Thyroid gland (tissue), 4 donors: ENCODE data around the gene ZFAND3. TPM values are rescaled to one million over a fixed set of nuclear protein-coding genes. Genes with fewer than 3 reads are reported as not detected.

Experiments
- DNase-seq, 2 donors: peaks; one replicate each; pipeline ENCODE4 v3.0.0-alpha.2; 2019
- H3K27ac ChIP-seq, 3 donors: fragments of 200-600 bp; sonication (generic); 1 replicate in 2 of 3; 2 replicates in 1 of 3; pipeline ENCODE4 v1.5.1; 2016 to 2019; ENCODE audit warnings: mild to moderate bottlenecking in 1 of 3, moderate library complexity in 1 of 3
- H3K27me3 ChIP-seq: fragments of 200-600 bp; sonication (generic); one replicate; pipeline ENCODE4 v1.5.1; 2019
- H3K36me3 ChIP-seq, 2 donors: fragments of 200-600 bp; sonication (generic); one replicate each; pipeline ENCODE4 v1.5.1; 2016 to 2019
- H3K4me1 ChIP-seq, 2 donors: fragments of 200-600 bp; sonication (generic); one replicate each; pipeline ENCODE4 v1.5.1; 2017 to 2019
- H3K4me3 ChIP-seq, 3 donors: fragments of 200-600 bp; sonication (generic); replicated peaks in 1 of 3; 1 replicate in 2 of 3; 2 replicates in 1 of 3; pipeline ENCODE4 v1.5.1; 2016; ENCODE audit warnings: mild to moderate bottlenecking in 1 of 3
- H3K9me3 ChIP-seq: fragments of 200-600 bp; sonication (generic); one replicate; pipeline ENCODE4 v1.5.1; 2017
- POLR2A ChIP-seq, 2 donors: fragments of 450-650 bp; IDR thresholded peaks; one replicate each; pipeline ENCODE4 v1.6.1; 2017; ENCODE audit warnings: antibody characterized with exemption in 2 of 2, mild to moderate bottlenecking in 2 of 2, moderate library complexity in 1 of 2
- WGBS, 2 donors: methylation state at CpG; one replicate each; pipeline ENCODE4 v1.1.5; 2017; 5-methylcytosine and 5-hydroxymethylcytosine counted together
- intact Hi-C: fragments of 100-400 bp; cut with DNase I; formaldehyde crosslinking; loops from one replicate; pipeline ENCODE4 v1.15.1; 2023
- total RNA-seq, 4 donors: library from RNA; depleted of rRNA; stranded (reverse); fragments of >200 nt; gene quantifications; one replicate each; pipeline ENCODE4 v1.2.3, GENCODE V29; 2016
- TF ChIP-seq, protein P1 (sequence below), 6 experiments: fragments of 200-600 bp in 3 of 6; fragments of 450-650 bp in 3 of 6; sonication (generic) in 3 of 6; IDR thresholded peaks; one replicate each; pipeline ENCODE4 v1.5.1; 2016 to 2019; ENCODE audit warnings: antibody characterized with exemption in 6 of 6, mild to moderate bottlenecking in 2 of 6, inconsistent platforms in 1 of 6, moderate library complexity in 1 of 6

ZFAND3 gene
- total RNA-seq, 4 donors from 2014 or later, result 41.3 to 57.7 (median 55.9) TPM

DNA sequence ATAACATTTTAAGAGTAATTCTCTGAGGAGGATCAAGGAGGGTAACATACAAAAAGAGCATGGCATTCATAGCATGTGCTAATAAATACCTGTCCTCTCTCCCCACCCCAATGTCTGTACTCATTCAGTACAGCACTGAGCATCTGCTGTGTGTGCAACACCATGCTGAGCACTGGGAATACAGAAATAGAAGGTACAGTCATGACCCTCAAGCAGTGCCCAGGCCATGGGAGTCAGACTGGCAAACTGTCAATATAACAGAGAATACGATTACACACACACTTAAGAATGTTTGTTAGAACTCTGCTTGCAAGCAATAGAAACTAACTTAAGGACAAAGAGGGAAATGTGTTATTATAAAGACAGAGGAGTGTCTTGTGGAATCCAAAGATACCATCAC, 24.7 kb upstream of the ZFAND3 start:
- Histone ChIP-seq H3K27me3 (no peaks in the 10 kb centered on the region), H3K4me1 (peaks cover 9 to 11% of the 10 kb centered on the region in 2 donors), H3K36me3 (no peaks in the 10 kb centered on the region), H3K27ac (no peak overlapping the region), H3K9me3 (no peaks in the 10 kb centered on the region), H3K4me3 (no peak overlapping the region)
- TF ChIP-seq, protein P1, sequence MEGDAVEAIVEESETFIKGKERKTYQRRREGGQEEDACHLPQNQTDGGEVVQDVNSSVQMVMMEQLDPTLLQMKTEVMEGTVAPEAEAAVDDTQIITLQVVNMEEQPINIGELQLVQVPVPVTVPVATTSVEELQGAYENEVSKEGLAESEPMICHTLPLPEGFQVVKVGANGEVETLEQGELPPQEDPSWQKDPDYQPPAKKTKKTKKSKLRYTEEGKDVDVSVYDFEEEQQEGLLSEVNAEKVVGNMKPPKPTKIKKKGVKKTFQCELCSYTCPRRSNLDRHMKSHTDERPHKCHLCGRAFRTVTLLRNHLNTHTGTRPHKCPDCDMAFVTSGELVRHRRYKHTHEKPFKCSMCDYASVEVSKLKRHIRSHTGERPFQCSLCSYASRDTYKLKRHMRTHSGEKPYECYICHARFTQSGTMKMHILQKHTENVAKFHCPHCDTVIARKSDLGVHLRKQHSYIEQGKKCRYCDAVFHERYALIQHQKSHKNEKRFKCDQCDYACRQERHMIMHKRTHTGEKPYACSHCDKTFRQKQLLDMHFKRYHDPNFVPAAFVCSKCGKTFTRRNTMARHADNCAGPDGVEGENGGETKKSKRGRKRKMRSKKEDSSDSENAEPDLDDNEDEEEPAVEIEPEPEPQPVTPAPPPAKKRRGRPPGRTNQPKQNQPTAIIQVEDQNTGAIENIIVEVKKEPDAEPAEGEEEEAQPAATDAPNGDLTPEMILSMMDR (IDR thresholded peaks at IDR 0.05), result no peak
- TF ChIP-seq POLR2A (IDR thresholded peaks at IDR 0.05), result no peak
- intact Hi-C loops, result no loop called here
- peak in 1 of 2 donors; percentile 18 for DNase-seq
- 0 to 18% methylated on average over 1 of the region's 1 CpG for WGBS, 2 donors

DNA sequence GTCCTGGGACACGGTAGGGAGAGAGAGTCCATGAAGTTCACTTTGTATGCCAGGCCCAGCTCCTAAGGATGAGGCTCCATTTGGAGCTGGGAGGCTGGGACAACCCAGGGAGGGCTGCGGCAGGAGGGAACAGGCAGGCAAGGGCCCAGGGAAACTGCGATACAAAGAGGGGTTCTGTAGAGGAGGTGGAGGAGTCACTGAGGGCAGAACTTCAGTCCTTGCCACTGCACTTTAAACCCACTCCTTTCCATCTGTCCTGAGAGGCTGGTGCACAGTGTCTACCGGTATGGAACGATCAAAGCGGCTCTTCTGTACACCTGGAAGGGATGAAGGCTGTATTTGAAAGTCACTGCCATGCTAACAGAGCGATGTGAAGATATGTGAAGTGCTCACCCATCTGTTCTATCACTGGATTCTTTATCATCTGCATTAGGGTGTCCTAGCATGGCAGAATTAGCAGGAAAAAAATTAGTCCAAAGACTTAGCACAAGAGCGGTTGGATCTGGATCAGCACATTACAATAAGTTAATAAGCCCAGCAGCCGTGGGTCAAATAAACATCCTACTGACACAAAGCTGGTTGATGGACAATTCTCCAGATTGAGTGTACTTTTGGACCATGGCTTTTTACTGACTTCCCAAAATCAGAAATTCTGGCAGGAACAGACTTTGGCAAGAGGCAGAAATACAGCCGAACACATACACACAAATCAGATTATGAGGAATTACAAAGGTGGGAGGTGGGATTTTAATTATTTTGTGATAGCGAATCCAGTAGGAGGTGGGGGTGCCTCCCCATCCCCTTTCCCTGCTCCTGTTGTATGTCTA, 20.9 kb upstream of the ZFAND3 start:
- no peaks in the 10 kb centered on the region for H3K27me3 ChIP-seq
- no peaks in the 10 kb centered on the region for H3K9me3 ChIP-seq
- H3K4me3 ChIP-seq, result no peak overlapping the region
- no peak for TF ChIP-seq POLR2A (IDR thresholded peaks at IDR 0.05)
- TF ChIP-seq, protein P1 (IDR thresholded peaks at IDR 0.05), result no peak
- H3K27ac ChIP-seq, result no peak overlapping the region
- 76 to 80% methylated on average over 11 of the region's 11 CpGs for WGBS, 2 donors
- DNase-seq, result no peak
- H3K4me1 ChIP-seq, result peaks cover 0 to 11% of the 10 kb centered on the region in 2 donors
- intact Hi-C loops, result no loop called here
- no peaks in the 10 kb centered on the region for H3K36me3 ChIP-seq

GRCh38 chr6:37799263-37799644, 20.3 kb upstream of the ZFAND3 start:
- no peak overlapping the region for H3K27ac ChIP-seq
- TF ChIP-seq, protein P1 (IDR thresholded peaks at IDR 0.05), result no peak
- TF ChIP-seq POLR2A (IDR thresholded peaks at IDR 0.05), result no peak
- intact Hi-C loops, result no loop called here
- H3K4me1 ChIP-seq, result peaks cover 0 to 11% of the 10 kb centered on the region in 2 donors
- no peak overlapping the region for H3K4me3 ChIP-seq
- whole genome bisulfite sequencing, 2 donors, result 64 to 81% methylated on average over 5 of the region's 5 CpGs
- no peaks in the 10 kb centered on the region for H3K9me3 ChIP-seq
- no peaks in the 10 kb centered on the region for H3K36me3 ChIP-seq
- no peaks in the 10 kb centered on the region for H3K27me3 ChIP-seq
- DNase-seq, result no peak

DNA sequence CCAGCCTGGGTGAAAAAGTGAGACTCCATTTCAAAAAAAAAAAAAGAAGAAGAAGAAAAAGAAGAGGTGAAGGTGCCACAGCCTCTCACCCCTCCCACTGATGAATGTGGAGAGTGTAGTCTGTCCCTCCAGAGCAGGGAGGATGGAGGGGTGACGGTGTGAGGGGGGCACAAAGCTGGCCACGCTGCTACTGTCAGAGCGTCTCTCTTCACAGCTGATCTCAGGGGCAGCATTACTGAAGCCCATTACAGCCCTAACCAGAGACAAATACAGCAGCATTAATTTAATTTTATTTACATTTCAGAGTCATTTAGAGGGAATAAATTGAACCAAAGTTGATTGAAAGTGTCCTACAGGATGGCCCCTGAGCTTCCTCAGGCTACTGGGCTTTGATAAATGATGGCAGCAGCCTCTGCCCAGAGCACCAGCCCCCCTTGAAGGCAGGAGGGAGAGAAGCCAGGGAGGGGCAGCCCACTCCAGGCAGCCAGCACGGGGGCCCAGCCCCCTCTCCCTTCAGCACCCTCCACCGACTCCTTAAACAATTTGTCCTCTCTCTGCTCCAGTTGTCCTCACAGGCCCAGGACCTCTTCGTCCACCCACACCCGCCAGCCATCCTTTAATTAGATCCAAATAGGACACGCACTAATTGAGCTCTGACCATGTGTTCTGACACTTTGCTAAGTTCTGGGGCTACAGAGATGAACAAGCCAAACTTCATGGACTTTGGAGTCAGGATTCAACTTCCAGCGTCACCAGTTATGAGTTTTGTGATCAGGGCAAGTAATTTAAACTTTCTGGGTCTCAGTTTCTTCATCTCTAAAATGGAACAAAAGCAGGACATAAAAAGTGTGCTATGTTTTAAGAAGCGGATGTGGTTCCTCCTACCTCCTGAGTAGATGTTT, 18.6 kb upstream of the ZFAND3 start:
- no peak overlapping the region for H3K27ac ChIP-seq
- intact Hi-C loops, result no loop called here
- H3K9me3 ChIP-seq, result no peaks in the 10 kb centered on the region
- H3K4me3 ChIP-seq, result no peak overlapping the region
- no peaks in the 10 kb centered on the region for H3K27me3 ChIP-seq
- H3K4me1 ChIP-seq, result peaks cover 0 to 14% of the 10 kb centered on the region in 2 donors
- 56 to 71% methylated on average over 10 of the region's 10 CpGs for WGBS, 2 donors
- DNase-seq, result peak in 1 of 2 donors; percentile 37
- TF ChIP-seq POLR2A (IDR thresholded peaks at IDR 0.05), result no peak
- TF ChIP-seq, protein P1 (IDR thresholded peaks at IDR 0.05), result no peak
- no peaks in the 10 kb centered on the region for H3K36me3 ChIP-seq

GRCh38 chr6:37801605-37801940, 18.0 kb upstream of the ZFAND3 start:
- intact Hi-C loops, result no loop called here
- Histone ChIP-seq H3K4me1 (peaks cover 0 to 14% of the 10 kb centered on the region in 2 donors), H3K4me3 (no peak overlapping the region), H3K27ac (no peak overlapping the region), H3K9me3 (no peaks in the 10 kb centered on the region), H3K27me3 (no peaks in the 10 kb centered on the region), H3K36me3 (no peaks in the 10 kb centered on the region)
- no peak for TF ChIP-seq POLR2A (IDR thresholded peaks at IDR 0.05)
- TF ChIP-seq, protein P1 (IDR thresholded peaks at IDR 0.05), result no peak
- no peak for DNase-seq
